ENCODE results near the gene TRPM3.
"Not testable (repeated sequence)": the region's sequence is repeated elsewhere in the genome, so short reads cannot be mapped to it uniquely, and the experiment has no call there.

TRPM3 gene

DNA sequence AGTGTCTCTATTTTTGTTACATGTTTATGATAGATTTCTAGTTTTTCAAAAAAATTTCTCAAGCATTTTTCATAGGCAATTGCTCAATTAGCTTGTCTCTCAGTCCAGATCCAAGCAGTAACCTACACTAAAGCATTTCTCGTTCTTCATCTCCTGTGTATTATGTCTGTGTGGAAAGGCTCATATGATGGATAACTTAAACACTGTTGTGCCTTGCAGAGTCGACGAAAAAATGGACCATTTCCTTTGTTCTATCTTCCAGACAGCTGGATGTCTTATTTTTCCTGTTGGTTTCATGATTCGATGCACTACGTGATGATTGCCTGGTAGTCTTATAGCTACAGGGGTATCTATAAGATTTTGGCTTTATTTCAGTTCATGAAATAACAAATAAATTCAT is 347.8 kb downstream of the TRPM3 start:
- no peak for DNase-seq (ENCODE audit: low read depth in 3 of 3, low spot score in 1 of 3)

DNA sequence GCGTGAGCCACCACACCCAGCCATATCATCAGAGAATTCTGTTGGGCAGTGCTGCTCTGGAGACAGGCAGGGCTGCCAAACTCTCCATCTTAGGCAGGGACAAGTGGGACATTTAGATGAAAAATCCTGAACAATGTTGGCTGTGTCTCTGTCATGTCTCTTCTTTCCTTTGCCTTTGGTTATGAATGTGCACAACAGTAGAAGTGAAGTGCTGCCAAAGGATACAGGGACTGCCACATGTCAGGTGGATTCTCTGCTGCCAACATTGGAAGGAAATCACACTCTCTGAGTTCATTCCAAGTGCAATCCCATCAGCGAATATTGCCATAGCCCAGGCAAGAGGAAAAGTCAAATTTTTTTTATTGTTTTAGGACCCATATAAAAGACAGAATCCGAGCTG is 348.8 kb downstream of the TRPM3 start:
- DNase-seq (ENCODE audit: low read depth in 3 of 3, low spot score in 1 of 3): no peak

DNA sequence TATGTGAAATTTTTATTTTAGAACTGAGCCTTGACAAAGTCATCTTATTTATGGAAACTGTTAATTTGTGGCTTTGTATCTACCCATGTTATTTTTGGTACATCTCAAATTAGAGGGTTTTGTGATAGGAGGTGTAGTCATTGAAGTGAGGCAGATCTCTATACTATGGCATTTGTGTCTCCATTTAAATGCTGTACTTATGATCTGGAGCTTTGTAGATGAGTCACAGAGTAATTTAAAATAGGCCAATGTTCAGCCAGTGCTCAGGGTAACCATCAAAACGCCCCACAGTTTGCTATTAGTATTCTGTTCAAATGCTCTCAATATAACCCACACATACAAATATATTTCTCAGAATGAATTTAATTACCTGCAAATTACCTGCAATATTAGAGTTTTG is 355.5 kb downstream of the TRPM3 start:
- no peak for DNase-seq (ENCODE audit: low read depth in 3 of 3, low spot score in 1 of 3)

DNA sequence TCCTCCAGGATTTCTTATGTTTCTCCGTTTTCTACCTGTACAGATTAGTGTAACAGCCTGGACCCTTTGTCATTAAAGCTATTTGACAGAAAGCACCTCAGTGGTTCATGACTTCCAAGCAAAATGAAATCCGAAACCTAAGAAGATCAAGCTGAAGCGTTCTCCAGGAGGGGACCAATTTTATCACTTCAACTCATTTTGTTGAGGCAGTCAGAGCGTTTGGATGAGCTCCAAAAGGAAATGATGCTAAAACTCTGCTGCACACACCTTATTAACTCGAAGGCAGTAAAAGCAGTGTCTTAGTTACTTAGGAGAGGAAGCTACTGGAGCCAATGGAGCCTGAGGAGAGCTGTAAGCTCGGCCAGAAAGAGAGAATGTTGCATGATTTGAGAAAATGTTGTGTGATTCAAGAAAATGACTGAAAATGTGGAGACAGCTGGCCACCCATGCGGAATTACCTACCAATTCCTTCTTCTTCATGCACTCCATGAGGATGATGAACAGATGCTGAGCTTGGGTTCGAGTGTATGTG is 360.2 kb downstream of the TRPM3 start:
- DNase-seq (ENCODE audit: low read depth in 3 of 3, low spot score in 1 of 3): no peak

DNA sequence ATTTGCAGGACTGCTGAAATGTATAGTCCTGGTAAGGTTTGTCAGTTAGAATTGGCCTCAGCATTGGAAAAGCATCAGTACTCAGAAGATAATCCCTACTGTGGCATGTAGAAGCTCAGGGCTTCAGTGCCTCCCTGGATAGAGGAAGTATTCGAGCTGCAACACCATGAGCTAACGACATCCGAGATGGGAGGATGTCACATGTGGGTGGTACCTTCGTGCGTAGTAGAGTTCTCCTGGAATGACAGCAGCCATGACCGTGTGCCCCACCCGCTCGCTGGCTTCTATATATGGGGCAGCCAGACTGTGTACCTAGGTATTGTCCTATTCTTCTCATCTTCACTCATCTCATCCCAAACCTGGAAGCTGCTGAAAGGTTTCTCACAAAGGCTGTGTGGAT is 361.2 kb downstream of the TRPM3 start:
- no peak for DNase-seq (ENCODE audit: low read depth in 3 of 3, low spot score in 1 of 3)

DNA sequence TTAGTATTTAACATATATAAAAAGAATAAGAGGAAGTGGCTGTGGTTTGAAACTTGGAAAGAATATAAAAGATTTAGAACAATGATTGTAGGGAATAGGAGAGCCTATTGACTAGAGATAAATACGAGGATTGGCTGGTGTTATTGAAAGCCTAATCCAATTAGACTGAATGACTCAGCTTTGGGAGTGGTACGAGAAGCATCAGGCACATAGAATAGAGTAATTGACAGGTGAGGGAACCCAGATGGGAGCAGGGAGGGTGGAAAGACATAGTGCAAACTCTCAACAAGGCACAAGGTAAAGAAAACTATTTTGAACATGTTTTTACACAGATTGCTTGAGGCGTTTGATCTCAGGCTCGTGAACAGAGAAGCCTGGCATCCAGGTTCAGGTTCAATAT is 368.1 kb downstream of the TRPM3 start:
- DNase-seq (ENCODE audit: low read depth in 3 of 3, low spot score in 1 of 3): no peak

DNA sequence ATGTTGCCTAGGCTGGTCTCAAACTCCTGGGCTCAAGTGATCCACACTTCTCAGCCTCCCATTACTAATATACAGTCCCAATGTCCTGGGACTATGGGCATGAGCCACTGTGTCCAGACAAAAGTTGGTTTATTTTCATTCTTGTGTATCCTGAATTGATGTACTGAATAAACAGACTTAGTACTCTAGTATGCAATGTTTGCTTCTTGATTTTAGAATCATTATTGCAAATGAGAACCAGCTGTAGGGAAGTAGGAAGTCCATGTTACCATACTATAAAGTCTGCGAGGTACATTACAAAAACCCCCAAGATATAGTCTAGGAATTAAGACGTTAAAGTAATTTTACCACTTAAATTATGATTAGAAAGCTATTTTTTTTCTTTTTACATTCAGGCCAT is 372.4 kb downstream of the TRPM3 start:
- DNase-seq (ENCODE audit: low read depth in 3 of 3, low spot score in 1 of 3): no peak

DNA sequence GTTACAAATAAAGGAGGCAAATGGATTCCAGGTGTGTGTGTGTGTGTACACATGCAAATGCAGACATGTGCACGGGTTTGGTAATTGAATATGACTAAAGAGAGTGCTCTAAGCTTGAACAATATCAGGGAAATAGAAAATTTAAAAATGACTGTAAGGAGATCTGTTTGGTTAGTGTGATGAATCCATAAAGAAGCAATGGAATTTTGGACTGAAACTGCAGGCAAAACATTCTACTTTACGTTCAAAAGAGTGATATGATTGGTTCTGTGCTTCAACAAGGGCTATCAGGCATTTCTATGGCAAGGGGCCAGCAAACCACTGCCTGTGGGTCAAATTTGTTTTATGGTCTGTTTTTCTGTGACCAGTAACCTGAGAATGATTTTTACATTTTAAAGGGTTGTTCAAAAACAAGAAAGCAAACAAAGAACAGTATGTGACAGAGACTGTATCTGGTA is 374.1 kb downstream of the TRPM3 start:
- no peak for DNase-seq (ENCODE audit: low read depth in 3 of 3, low spot score in 1 of 3)

DNA sequence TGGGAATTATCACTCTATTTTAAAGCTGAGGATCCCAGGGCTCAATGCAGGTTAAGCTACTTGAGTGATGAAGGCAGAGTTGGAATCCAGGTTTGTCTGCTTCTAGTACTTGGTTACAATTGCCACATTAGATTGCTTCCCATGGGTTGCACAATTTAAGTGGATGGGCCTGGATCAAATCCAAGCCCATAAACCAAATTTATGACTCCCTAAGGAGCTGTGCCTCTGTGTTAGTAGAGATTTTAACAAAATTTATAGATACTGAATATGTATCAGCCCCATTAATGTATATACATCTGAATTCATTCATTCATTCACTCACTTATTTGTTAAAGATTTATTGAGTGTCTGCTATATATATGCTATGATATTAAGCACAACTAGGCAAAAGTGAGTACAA is 374.7 kb downstream of the TRPM3 start:
- DNase-seq (ENCODE audit: low read depth in 3 of 3, low spot score in 1 of 3): no peak

DNA sequence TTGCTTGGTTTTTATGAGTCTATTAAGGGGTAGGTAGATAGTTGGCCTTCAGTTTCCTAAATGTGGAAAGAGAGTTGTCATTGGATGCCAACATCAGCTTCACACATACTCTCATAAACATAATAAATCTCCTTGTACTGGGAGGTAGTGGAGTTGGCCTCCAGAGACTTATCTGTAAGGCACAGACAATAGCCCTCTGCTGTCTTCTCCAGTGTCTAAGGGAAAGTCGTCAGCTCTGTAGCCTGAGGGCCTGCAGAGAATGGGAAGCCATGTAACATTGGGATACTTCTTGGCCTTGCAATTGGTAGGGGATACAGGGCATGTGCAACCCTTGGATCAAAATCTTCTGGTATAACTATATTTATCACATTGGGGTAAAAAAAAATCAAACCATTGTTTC is 375.1 kb downstream of the TRPM3 start:
- DNase-seq (ENCODE audit: low read depth in 3 of 3, low spot score in 1 of 3): no peak

DNA sequence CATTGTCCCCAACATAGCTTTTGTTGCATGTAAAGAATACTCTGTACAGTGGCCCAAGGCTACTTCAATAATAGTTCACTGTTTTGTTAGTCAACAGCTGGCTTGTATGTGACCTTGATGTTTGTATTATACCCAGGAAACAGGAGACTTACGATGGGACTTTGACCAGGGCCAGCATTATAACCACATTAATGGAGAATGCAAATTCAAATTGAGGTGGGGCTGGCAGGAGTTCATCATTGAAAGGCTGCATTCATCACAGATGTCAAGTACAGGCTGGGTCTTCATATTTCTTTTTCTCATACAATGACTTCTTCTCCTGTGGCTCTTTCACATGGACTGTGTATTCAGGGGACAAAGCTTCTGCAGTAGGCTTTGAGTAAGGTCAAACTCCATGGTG is 396.6 kb downstream of the TRPM3 start:
- DNase-seq (ENCODE audit: low read depth in 3 of 3, low spot score in 1 of 3): not testable (repeated sequence)

DNA sequence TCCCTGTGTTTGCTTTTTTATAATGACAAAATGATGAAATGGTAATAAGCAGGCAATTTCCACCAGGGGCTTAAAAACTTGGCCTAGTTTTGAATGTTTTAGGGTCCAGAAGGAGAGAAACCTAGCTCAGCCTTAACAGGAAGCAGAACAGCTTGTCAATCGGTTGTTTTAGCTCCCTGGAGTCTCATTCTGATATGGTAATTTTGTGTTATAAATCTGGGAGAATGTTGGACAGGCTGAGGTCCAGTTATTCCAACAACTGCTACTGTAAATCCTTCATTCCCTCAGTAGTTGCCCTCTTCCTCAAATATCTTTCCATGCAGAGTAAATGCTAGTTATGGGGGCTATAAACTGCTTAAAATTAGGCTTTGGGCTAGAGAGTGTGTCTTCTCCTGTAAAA is 397.4 kb downstream of the TRPM3 start:
- not testable (repeated sequence) for DNase-seq (ENCODE audit: low read depth in 3 of 3, low spot score in 1 of 3)

DNA sequence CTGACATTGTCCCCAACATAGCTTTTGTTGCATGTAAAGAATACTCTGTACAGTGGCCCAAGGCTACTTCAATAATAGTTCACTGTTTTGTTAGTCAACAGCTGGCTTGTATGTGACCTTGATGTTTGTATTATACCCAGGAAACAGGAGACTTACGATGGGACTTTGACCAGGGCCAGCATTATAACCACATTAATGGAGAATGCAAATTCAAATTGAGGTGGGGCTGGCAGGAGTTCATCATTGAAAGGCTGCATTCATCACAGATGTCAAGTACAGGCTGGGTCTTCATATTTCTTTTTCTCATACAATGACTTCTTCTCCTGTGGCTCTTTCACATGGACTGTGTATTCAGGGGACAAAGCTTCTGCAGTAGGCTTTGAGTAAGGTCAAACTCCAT is 414.6 kb downstream of the TRPM3 start:
- not testable (repeated sequence) for DNase-seq (ENCODE audit: low read depth in 3 of 3, low spot score in 1 of 3)

DNA sequence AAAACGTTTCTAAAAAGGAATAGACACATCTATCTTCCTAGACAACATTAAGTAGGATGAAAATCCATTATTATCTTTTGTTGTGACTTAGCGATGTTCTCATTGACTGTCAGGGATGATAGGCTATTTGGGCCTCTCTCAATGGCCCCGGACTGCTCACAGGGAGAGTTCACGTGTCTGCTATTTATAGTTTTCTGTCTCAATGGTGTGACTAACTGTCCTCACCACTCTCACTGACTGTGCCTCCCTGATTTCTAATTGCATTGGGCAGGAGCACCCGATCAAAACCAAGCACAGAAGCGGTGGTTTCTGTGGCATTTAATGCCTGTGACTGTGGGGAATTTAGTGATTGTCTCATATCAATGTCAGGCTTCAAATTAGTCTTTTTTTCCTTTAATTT is 420.3 kb downstream of the TRPM3 start:
- DNase-seq (ENCODE audit: low read depth in 3 of 3, low spot score in 1 of 3): no peak

DNA sequence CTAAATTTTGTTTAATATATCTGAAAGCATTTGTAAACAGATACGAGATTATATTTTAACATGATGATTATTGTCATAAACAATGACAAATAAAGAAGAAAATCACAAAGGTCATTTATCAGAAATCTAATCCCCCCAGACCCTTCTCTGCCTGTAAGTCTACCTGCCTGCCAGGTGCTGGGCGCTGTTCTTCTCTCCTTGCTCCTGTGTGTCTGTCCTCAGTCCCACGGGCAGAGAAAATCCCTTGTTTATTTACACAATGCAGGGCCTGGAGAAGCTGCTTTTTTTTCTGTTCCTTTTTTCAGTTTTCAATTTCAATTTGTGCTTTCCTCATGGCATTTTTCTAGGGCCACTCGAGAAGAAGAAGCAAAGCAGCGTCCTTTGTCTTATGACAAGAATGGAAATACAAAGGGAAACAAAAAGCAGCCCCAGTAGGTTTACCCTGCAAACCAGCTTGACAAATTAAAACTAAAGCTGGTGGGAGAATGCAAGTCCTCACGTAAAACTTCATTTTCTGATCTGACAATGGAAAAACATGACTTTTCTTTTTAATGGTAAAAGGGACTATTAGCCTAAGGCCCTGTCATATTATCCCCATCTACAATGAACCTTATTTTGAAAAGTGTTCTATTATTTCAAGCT is 424.6 kb downstream of the TRPM3 start:
- DNase-seq (ENCODE audit: low read depth in 3 of 3, low spot score in 1 of 3): no peak

DNA sequence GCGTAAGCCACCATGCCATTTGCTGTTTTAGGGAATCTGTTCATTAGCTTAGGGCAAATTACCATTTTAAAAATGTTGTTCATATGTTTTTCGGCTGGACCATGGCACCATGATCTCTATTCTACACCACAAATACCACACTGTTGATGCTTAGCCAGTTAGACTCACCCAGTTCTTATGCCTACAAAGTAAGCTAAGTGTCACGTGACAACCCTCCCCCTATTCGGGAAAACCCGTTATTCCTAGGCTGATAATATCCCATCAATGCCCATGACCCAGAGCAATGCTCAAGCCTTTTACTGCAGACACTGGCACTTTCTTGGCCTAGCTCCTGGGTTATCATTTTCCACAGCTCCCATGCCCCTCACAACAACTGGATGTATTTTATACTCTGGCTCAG is 426.7 kb downstream of the TRPM3 start:
- DNase-seq (ENCODE audit: low read depth in 3 of 3, low spot score in 1 of 3): no peak

DNA sequence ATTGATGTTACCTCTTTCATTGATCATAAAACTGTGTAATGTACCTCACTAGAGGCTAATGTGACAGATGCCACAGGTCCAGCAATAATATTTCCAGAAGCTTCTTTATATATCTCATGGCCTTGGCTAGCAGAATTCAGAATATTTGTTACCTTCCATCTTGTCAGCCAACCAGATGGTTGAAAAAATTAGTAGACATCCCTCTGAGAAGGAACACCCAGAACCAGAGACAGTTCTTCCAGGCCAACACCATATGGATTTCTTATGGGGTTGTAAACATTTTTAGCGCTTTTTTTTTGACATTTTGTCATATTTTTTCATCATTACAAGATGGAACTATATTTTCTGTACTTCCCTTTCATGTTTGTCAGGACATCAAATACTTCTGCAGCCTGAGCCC is 428.2 kb downstream of the TRPM3 start:
- no peak for DNase-seq (ENCODE audit: low read depth in 3 of 3, low spot score in 1 of 3)

DNA sequence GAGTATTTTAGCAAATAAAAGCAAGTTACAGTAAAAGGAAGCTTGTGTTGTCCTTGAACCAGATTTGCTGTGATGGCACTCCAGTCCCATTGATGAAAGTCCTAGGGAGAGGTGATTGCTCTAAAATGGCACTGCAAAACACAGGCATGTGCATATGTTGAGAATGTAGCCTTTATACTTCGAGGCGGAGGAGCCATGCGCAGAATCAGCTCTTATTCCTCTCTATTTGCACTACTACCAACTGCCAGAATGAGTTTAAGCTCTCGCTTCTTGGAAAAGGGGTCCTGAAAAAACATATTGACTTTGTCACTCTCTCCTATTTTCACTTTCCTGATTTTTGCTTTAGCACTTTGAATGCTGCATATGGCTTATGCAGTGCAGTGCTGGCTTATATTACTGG is 429.0 kb downstream of the TRPM3 start:
- DNase-seq (ENCODE audit: low read depth in 3 of 3, low spot score in 1 of 3): no peak

DNA sequence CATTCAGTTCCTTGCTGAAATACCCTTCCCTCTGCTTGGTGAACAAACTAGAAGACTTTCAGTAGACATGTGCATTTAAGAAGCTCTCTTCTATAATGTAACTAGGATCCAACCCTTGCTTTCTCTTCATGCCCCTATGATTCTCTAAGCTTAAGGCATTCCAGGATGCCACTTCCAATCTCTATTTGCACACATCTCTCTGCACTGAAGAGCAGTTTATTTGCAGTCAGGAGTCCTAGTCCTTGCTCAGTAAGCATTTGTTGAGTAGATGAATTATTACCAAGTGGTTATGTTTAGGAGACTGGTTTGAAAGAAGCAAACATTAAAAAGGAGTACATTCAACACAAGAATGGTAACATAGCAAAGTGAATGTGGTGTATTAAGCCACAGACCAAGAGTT is 432.7 kb downstream of the TRPM3 start:
- no peak for DNase-seq (ENCODE audit: low read depth in 3 of 3, low spot score in 1 of 3)

DNA sequence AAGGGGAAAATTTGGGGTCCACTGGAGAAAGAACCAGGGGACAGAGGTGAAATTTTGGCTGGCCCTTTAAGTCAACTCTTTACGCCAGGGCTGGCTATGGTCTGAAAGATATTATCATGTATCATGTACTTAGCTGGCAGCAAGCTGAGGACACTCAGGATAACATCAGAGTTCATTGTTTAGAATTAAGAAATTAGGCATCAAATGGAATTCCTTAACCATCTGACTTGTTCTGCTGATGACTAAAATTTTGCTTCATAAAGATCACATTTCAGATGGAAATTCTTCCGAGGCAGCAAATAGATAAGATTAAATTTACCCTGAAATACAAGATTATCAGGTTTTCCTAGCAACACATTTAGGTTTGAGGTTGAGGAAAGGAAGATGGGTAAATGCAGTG is 437.6 kb downstream of the TRPM3 start:
- no peak for DNase-seq (ENCODE audit: low read depth in 3 of 3, low spot score in 1 of 3)

DNA sequence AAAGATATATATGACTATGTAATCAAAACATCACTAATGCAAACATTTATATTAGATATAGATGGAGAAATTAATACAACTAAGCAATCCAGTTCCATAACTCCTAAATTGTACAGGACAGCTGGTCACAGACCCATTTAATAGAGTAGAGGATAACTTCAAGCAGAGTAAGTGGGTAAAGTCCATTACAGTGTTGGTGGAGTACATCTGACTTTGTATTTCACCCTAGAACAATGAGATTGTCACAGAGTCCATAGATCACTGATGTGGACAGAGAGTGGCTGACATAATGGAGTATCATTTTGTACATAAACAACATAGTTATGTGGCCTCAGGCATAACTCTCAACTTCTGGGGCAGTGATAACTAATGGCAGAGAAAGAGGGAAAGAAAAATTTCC is 439.1 kb downstream of the TRPM3 start:
- no peak for DNase-seq (ENCODE audit: low read depth in 3 of 3, low spot score in 1 of 3)

DNA sequence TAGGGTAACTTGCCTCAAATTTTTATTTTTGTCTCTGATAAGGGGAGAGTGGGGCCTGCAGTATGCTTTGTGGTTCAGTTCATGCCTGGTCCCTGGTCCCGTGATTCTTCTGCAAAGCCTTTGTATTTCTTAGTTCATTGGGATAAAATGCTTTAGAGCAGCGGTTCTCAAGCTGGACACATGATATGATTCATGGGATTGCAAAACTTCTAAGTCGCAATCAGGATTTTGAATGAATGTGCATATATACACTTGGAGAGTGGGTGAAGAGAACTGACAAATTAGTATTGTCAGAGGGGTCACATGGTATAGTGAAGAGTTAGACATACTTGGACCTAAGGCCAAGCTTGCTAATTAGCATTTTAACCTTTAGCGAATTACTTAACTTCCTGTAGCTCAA is 441.6 kb downstream of the TRPM3 start:
- DNase-seq (ENCODE audit: low read depth in 3 of 3, low spot score in 1 of 3): no peak

DNA sequence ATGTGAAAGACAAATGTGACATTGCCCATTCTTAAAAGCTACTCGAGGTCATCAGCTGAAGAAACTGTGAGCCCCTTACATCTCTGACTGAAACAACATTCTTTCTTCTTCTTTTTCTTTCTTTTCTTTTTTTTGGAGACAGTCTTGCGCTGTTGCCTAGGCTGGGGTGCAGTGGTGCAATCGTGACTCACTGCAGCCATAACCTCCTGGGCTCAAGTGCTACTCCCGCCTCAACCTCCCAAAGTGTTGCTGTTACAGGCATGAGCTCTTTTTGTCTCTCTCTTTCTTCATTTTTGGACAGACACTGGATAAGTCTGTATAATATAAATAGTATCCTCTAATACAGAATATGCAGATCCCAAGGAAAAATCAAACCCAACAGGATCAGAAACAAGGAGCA is 443.3 kb downstream of the TRPM3 start:
- no peak for DNase-seq (ENCODE audit: low read depth in 3 of 3, low spot score in 1 of 3)
